DOHH2 (cell line): Measurements from ENCODE around the gene EEIG2.

Experiments
- H3F3A ChIP-seq: fragments of 200-600 bp; sonication (generic), shearing (Covaris generic); 2 replicates; pipeline ENCODE4 v1.6.0; 2016; ENCODE audit warnings: antibody characterized with exemption, mild to moderate bottlenecking; ENCODE audit not compliant: control insufficient read depth, insufficient read depth
- H3K27ac ChIP-seq: fragments of 200-600 bp; sonication (generic); 2 replicates; pipeline ENCODE4 v1.5.1; 2014; ENCODE audit warnings: low read depth, mild to moderate bottlenecking, low read length, moderate library complexity
- H3K27me3 ChIP-seq: fragments of 200-600 bp; sonication (generic); 2 replicates; pipeline ENCODE4 v1.6.1; 2014; ENCODE audit warnings: mild to moderate bottlenecking, low read length, mixed read lengths; ENCODE audit not compliant: control insufficient read depth
- H3K36me3 ChIP-seq: fragments of 200-600 bp; sonication (generic); 2 replicates; pipeline ENCODE4 v1.6.1; 2014; ENCODE audit warnings: mild to moderate bottlenecking, low read length, moderate library complexity, mixed read lengths; ENCODE audit not compliant: control insufficient read depth
- H3K4me1 ChIP-seq: fragments of 200-600 bp; sonication (generic); 2 replicates; pipeline ENCODE4 v1.6.1; 2014; ENCODE audit warnings: mild to moderate bottlenecking, low read length, mixed read lengths; ENCODE audit not compliant: control insufficient read depth
- H3K4me2 ChIP-seq: fragments of 200-600 bp; sonication (generic); 2 replicates; pipeline ENCODE4 v1.6.0; 2014; ENCODE audit warnings: mild to moderate bottlenecking, low read length, moderate library complexity
- H3K4me3 ChIP-seq: fragments of 200-600 bp; sonication (generic); 2 replicates; pipeline ENCODE4 v1.5.1; 2014; ENCODE audit warnings: mild to moderate bottlenecking, low read length, mixed read lengths
- H3K79me2 ChIP-seq: fragments of 200-600 bp; sonication (generic); 2 replicates; pipeline ENCODE4 v1.6.1; 2014; ENCODE audit warnings: mild to moderate bottlenecking, low read length, mixed read lengths; ENCODE audit not compliant: control insufficient read depth
- H3K9me2 ChIP-seq: fragments of 200-600 bp; sonication (generic); replicated peaks from 2 replicates; pipeline ENCODE4 v1.6.1; 2014; ENCODE audit warnings: mild to moderate bottlenecking, low read length, mixed read lengths; ENCODE audit not compliant: control insufficient read depth
- H3K9me3 ChIP-seq: fragments of 200-600 bp; sonication (generic); 2 replicates; pipeline ENCODE4 v1.6.1; 2014; ENCODE audit warnings: antibody characterized with exemption, low read length, mixed read lengths; ENCODE audit not compliant: control insufficient read depth, insufficient read depth
- H4K20me1 ChIP-seq: fragments of 200-600 bp; sonication (generic); 2 replicates; pipeline ENCODE4 v1.6.0; 2014; ENCODE audit warnings: low read depth, mild to moderate bottlenecking, antibody characterized with exemption, low read length, moderate library complexity; ENCODE audit not compliant: control insufficient read depth, insufficient read depth
- CTCF ChIP-seq: fragments of 200-600 bp; sonication (generic); IDR thresholded peaks from one replicate; pipeline ENCODE4 v1.5.1; 2014; ENCODE audit warnings: antibody characterized with exemption, mild to moderate bottlenecking, low read depth, low read length; ENCODE audit not compliant: poor library complexity, severe bottlenecking
- EZH2phosphoT487 ChIP-seq: fragments of 200-600 bp; sonication (generic); IDR thresholded peaks from 2 replicates; pipeline ENCODE4 v1.6.1; 2017; ENCODE audit warnings: borderline replicate concordance, mild to moderate bottlenecking, antibody characterized with exemption, low read length, moderate library complexity, mixed read lengths

The EEIG2 gene

GRCh38 chr1:108556066-108556465 is 3.8 kb upstream of the EEIG2 start:
- peaks cover 8% of the 10 kb centered on the region for H3K79me2 ChIP-seq
- TF ChIP-seq CTCF, result no peak
- H3F3A ChIP-seq, result peaks cover 21% of the 10 kb centered on the region
- H3K4me1 ChIP-seq, result peaks cover 43% of the 10 kb centered on the region
- no peaks in the 10 kb centered on the region for H3K9me2 ChIP-seq
- H3K27ac ChIP-seq, result no peak overlapping the region
- no peaks in the 10 kb centered on the region for H3K36me3 ChIP-seq
- H3K9me3 ChIP-seq, result no peaks in the 10 kb centered on the region
- H4K20me1 ChIP-seq, result no peaks in the 10 kb centered on the region
- H3K4me3 ChIP-seq, result no peak overlapping the region
- no peaks in the 10 kb centered on the region for H3K27me3 ChIP-seq
- peak overlapping the region; percentile 82 for H3K4me2 ChIP-seq

DNA sequence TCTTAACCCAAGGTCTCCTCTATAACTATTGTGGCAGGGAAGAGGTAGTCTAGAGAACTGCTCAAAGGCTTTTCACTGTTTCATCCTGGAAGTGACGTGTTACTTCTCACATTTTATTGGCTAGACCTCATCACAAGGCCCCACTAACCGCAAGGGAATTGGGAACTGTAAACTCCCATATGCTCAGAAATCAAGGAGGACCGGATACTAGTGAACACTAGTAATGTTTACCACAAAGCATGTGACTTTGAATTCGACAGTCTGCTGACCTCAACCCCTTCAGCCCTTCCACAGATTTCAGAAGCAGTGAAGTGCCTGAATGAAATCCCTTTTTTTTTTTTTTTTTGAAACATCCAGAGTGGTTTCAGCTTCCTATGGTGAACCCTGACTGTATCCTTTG is 3.4 kb upstream of the EEIG2 start:
- Histone ChIP-seq H3K27me3 (no peaks in the 10 kb centered on the region), H3K4me2 (peak overlapping the region; percentile 82), H3F3A (peaks cover 25% of the 10 kb centered on the region), H3K4me1 (peaks cover 47% of the 10 kb centered on the region), H4K20me1 (no peaks in the 10 kb centered on the region), H3K9me2 (no peaks in the 10 kb centered on the region), H3K79me2 (peaks cover 13% of the 10 kb centered on the region), H3K9me3 (no peaks in the 10 kb centered on the region), H3K4me3 (peak overlapping the region; percentile 71), H3K36me3 (no peaks in the 10 kb centered on the region), H3K27ac (peak overlapping the region; percentile 86)
- TF ChIP-seq EZH2phosphoT487 (no peak), CTCF (no peak)

DNA sequence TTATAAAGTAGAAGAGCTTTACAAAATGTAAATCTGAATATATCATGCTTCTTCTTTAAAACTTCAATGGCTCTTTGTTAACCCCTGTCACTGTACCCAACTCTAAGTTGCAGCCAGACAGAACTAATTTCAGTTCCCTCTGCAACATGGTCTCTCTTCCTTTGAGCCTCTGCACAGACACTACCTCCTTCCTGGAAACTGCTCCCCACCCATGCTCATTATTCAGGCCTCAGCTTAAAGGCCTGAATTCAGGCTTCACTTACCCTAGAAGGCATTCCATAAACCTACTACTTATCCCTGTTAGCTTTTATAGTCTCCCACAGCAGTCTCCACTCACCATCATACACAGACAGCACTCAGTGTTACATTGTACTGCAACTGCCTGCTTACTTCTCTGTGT is 2.6 kb upstream of the EEIG2 start:
- Histone ChIP-seq H3K27me3 (no peaks in the 10 kb centered on the region), H3K9me2 (no peaks in the 10 kb centered on the region), H3K79me2 (peaks cover 19% of the 10 kb centered on the region), H3K27ac (peak overlapping the region; percentile 86), H3K4me1 (peaks cover 54% of the 10 kb centered on the region), H3K36me3 (no peaks in the 10 kb centered on the region), H4K20me1 (no peaks in the 10 kb centered on the region), H3F3A (peaks cover 26% of the 10 kb centered on the region), H3K9me3 (no peaks in the 10 kb centered on the region), H3K4me3 (peak overlapping the region; percentile 71), H3K4me2 (peak overlapping the region; percentile 82)
- TF ChIP-seq EZH2phosphoT487 (no peak), CTCF (no peak)
